Body of pancreas (tissue), 4 donors: Measurements from ENCODE around the gene PSAPL1.

Experiments
- POLR2A ChIP-seq, 3 donors: fragments of 450-650 bp; IDR thresholded peaks; one replicate each; pipeline ENCODE4 v1.6.1; 2016; ENCODE audit warnings: antibody characterized with exemption in 3 of 3, mild to moderate bottlenecking in 2 of 3
- TF ChIP-seq, protein P1 (sequence below), 7 experiments: fragments of 450-650 bp in 4 of 7; fragments of 200-600 bp in 3 of 7; sonication (generic) in 3 of 7; IDR thresholded peaks; one replicate each; pipeline ENCODE4 v1.5.1; 2016 to 2019; ENCODE audit warnings: antibody characterized with exemption in 7 of 7

DNA sequence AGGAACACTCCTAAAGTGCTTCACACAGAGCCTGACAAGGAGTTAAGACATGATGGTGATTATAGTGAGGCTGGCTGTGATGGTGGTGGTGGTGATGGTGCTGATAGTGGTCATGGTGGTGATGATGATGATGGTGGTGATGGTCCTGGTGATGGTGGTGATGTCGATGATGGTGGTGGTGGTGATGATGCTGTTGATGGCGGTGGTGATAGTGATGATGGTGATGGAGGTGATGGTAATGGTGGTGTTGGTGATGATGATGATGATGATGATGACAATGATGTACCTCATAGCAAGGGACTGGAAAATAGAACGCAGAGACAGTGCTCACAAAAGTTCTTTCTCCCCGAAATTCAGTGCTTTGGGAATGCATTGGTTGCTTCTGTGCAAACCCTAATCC, 34.3 kb upstream of the PSAPL1 start:
- TF ChIP-seq, protein P1, sequence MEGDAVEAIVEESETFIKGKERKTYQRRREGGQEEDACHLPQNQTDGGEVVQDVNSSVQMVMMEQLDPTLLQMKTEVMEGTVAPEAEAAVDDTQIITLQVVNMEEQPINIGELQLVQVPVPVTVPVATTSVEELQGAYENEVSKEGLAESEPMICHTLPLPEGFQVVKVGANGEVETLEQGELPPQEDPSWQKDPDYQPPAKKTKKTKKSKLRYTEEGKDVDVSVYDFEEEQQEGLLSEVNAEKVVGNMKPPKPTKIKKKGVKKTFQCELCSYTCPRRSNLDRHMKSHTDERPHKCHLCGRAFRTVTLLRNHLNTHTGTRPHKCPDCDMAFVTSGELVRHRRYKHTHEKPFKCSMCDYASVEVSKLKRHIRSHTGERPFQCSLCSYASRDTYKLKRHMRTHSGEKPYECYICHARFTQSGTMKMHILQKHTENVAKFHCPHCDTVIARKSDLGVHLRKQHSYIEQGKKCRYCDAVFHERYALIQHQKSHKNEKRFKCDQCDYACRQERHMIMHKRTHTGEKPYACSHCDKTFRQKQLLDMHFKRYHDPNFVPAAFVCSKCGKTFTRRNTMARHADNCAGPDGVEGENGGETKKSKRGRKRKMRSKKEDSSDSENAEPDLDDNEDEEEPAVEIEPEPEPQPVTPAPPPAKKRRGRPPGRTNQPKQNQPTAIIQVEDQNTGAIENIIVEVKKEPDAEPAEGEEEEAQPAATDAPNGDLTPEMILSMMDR (IDR thresholded peaks at IDR 0.05) = no peak
- TF ChIP-seq POLR2A (IDR thresholded peaks at IDR 0.05) = no peak
